H1 (cell line): ENCODE data around the gene STRA8. TPM values are rescaled to one million over a fixed set of nuclear protein-coding genes. Genes with fewer than 3 reads are reported as not detected.

Source experiments
- CTCF ChIA-PET: fragments of 300-600 bp; sonication (Branson Sonifier 250); formaldehyde crosslinking; loops from one replicate; lab custom pipeline; 2021; ENCODE audit not compliant: partially characterized antibody; lab: Charles Lee
- POLR2A ChIA-PET: fragments of 300-600 bp; sonication (Branson Sonifier 250); formaldehyde crosslinking; loops from one replicate; lab custom pipeline; 2021; ENCODE audit warnings: inconsistent platforms; ENCODE audit not compliant: partially characterized antibody; lab: Charles Lee
- DNase-seq, 2 experiments: peaks; one replicate each; pipeline versions ENCODE4 v3.0.0 to v3.0.0-alpha.2; 2010 to 2022; ENCODE audit warnings: low spot score in 2 of 2, low read depth in 1 of 2, mixed read lengths in 1 of 2
- FAIRE-seq: peaks from 2 replicates; lab custom pipeline; 2011; peaks lifted over from hg19 to GRCh38; lab: Jason Lieb, UNC
- H2AFZ ChIP-seq: 2 replicates; pipeline ENCODE4 v1.8.1; 2012; ENCODE audit warnings: low read length, inconsistent platforms
- H2AK5ac ChIP-seq: 2 replicates; pipeline ENCODE4 v1.6.1; 2013; ENCODE audit warnings: low read depth, low read length
- H2BK120ac ChIP-seq: replicated peaks from 2 replicates; pipeline ENCODE3; 2013; ENCODE audit warnings: low read depth, low read length, inconsistent platforms
- H2BK12ac ChIP-seq: 2 replicates; pipeline ENCODE4 v1.6.1; 2013; ENCODE audit warnings: low read depth, low read length
- H2BK15ac ChIP-seq: 2 replicates; pipeline ENCODE4 v1.6.1; 2013; ENCODE audit warnings: low read length
- H2BK20ac ChIP-seq: 2 replicates; pipeline ENCODE4 v1.6.1; 2013; ENCODE audit warnings: low read length
- H2BK5ac ChIP-seq: 2 replicates; pipeline ENCODE4 v1.6.1; 2013; ENCODE audit warnings: low read depth, low read length
- H3K14ac ChIP-seq: 2 replicates; pipeline ENCODE4 v1.6.1; 2013; ENCODE audit warnings: inconsistent platforms; ENCODE audit not compliant: insufficient read length
- H3K18ac ChIP-seq: 2 replicates; pipeline ENCODE4 v1.6.1; 2013; ENCODE audit warnings: low read length; ENCODE audit errors: extremely low read depth
- H3K23ac ChIP-seq: 2 replicates; pipeline ENCODE4 v1.6.1; 2013; ENCODE audit warnings: inconsistent platforms; ENCODE audit not compliant: insufficient read length
- H3K23me2 ChIP-seq: 2 replicates; pipeline ENCODE4 v1.6.1; 2013; ENCODE audit warnings: low read depth, low read length
- H3K27ac ChIP-seq: 2 replicates; pipeline ENCODE4 v1.6.1; 2011; ENCODE audit warnings: low read depth, low read length, inconsistent platforms
- H3K27me3 ChIP-seq, 4 experiments: replicated peaks in 1 of 4; 1 replicate in 1 of 4; 2 replicates in 3 of 4; pipeline versions ENCODE4 v1.6.1 to v1.8.1; 2011 to 2013; ENCODE audit warnings: low read length in 3 of 4, mild to moderate bottlenecking in 3 of 4, inconsistent platforms in 2 of 4, mixed read lengths in 2 of 4, moderate library complexity in 1 of 4; ENCODE audit not compliant: control insufficient read depth in 3 of 4, insufficient read depth in 3 of 4; ENCODE audit errors: extremely low read depth in 1 of 4
- H3K36me3 ChIP-seq, 4 experiments: 2 replicates each; pipeline versions ENCODE4 v1.6.1 to v1.8.1; 2011 to 2013; ENCODE audit warnings: mild to moderate bottlenecking in 4 of 4, low read length in 3 of 4, moderate library complexity in 2 of 4, control low read depth in 1 of 4, inconsistent platforms in 1 of 4; ENCODE audit not compliant: insufficient read depth in 4 of 4, control insufficient read depth in 2 of 4
- H3K4ac ChIP-seq: replicated peaks from 2 replicates; pipeline ENCODE3; 2013; ENCODE audit warnings: low read length, low read depth, mixed read lengths, inconsistent platforms; ENCODE audit not compliant: insufficient read length
- H3K4me1 ChIP-seq, 4 experiments: replicated peaks in 1 of 4; 1 replicate in 1 of 4; 2 replicates in 3 of 4; pipeline versions ENCODE4 v1.6.1 to v1.8.1; 2011 to 2013; ENCODE audit warnings: low read length in 3 of 4, inconsistent platforms in 2 of 4, mixed read lengths in 1 of 4; ENCODE audit not compliant: insufficient read depth in 4 of 4, control insufficient read depth in 3 of 4
- H3K4me2 ChIP-seq, 2 experiments: 2 replicates each; pipeline versions ENCODE4 v1.6.1 to v1.8.1; 2011 to 2013; ENCODE audit warnings: low read depth in 2 of 2, low read length in 2 of 2, control low read depth in 1 of 2, inconsistent platforms in 1 of 2, mild to moderate bottlenecking in 1 of 2; ENCODE audit not compliant: insufficient read depth in 1 of 2
- H3K4me3 ChIP-seq, 4 experiments: fragments of 200-600, 300-600 bp in 1 of 4; sonication (generic), shearing (Covaris generic), sonication (Bioruptor Twin) in 1 of 4; 2 replicates each; pipeline versions ENCODE4 v1.5.1 to v1.8.1; 2011 to 2016; ENCODE audit warnings: low read length in 4 of 4, low read depth in 3 of 4, control low read depth in 2 of 4, inconsistent platforms in 2 of 4, mild to moderate bottlenecking in 2 of 4, mixed read lengths in 1 of 4, moderate library complexity in 1 of 4; ENCODE audit not compliant: insufficient read depth in 2 of 4; ENCODE audit errors: extremely low read depth in 1 of 4
- H3K56ac ChIP-seq: replicated peaks from 2 replicates; pipeline ENCODE3; 2013; ENCODE audit warnings: low read depth, mild to moderate bottlenecking, mixed read lengths, low read length, inconsistent platforms; ENCODE audit not compliant: insufficient read length
- H3K79me1 ChIP-seq: 2 replicates; pipeline ENCODE4 v1.6.1; 2013; ENCODE audit warnings: low read depth, low read length, control low read depth
- H3K79me2 ChIP-seq, 2 experiments: 2 replicates each; pipeline versions ENCODE4 v1.6.1 to v1.8.1; 2012 to 2013; ENCODE audit warnings: low read length in 2 of 2, mild to moderate bottlenecking in 2 of 2, inconsistent platforms in 1 of 2; ENCODE audit not compliant: insufficient read depth in 2 of 2, control insufficient read depth in 1 of 2
- H3K9ac ChIP-seq, 4 experiments: replicated peaks in 1 of 4; 1 replicate in 1 of 4; 2 replicates in 3 of 4; pipeline versions ENCODE4 v1.6.1 to v1.8.1; 2011 to 2013; ENCODE audit warnings: low read depth in 3 of 4, low read length in 3 of 4, control low read depth in 2 of 4, mild to moderate bottlenecking in 2 of 4, moderate library complexity in 2 of 4, inconsistent platforms in 1 of 4; ENCODE audit errors: extremely low read depth in 1 of 4
- H3K9me3 ChIP-seq, 2 experiments: 2 replicates each; pipeline versions ENCODE4 v1.6.1 to v1.8.1; 2012 to 2013; ENCODE audit warnings: mild to moderate bottlenecking in 2 of 2, moderate library complexity in 2 of 2, control low read depth in 1 of 2, inconsistent platforms in 1 of 2, low read depth in 1 of 2, low read length in 1 of 2, mixed read lengths in 1 of 2; ENCODE audit not compliant: insufficient read depth in 2 of 2
- H4K20me1 ChIP-seq, 2 experiments: replicated peaks in 1 of 2; 2 replicates each; pipeline versions ENCODE3 to v1.8.1; 2011 to 2013; ENCODE audit warnings: inconsistent platforms in 2 of 2, low read length in 2 of 2, mild to moderate bottlenecking in 1 of 2; ENCODE audit not compliant: insufficient read depth in 2 of 2, control insufficient read depth in 1 of 2
- H4K5ac ChIP-seq: 2 replicates; pipeline ENCODE4 v1.6.1; 2013; ENCODE audit warnings: low read length, low read depth, mixed read lengths, inconsistent platforms; ENCODE audit not compliant: insufficient read length
- H4K8ac ChIP-seq: 2 replicates; pipeline ENCODE4 v1.8.0; 2013; ENCODE audit warnings: mild to moderate bottlenecking, moderate library complexity, low read length, inconsistent platforms; ENCODE audit not compliant: insufficient read depth; ENCODE audit errors: extremely low read depth
- H4K91ac ChIP-seq: replicated peaks from 2 replicates; pipeline ENCODE3; 2013; ENCODE audit warnings: low read length, mixed read lengths, inconsistent platforms; ENCODE audit not compliant: insufficient read length
- ASH2L ChIP-seq: fragments of 200-600, 300-600 bp; sonication (generic); IDR thresholded peaks from one replicate; pipeline ENCODE4 v1.7.1; 2017; ENCODE audit warnings: low read length
- GTF2F1 ChIP-seq: IDR thresholded peaks from 2 replicates; pipeline ENCODE4 v1.6.1; 2012; ENCODE audit warnings: low read depth, low read length, improper control_type of control experiment, borderline replicate concordance
- KDM1A ChIP-seq: fragments of 200-600, 300-600 bp; sonication (generic); IDR thresholded peaks from 2 replicates; pipeline ENCODE4 v1.7.1; 2016; ENCODE audit warnings: mild to moderate bottlenecking, low read length, borderline replicate concordance
- NRF1 ChIP-seq: IDR thresholded peaks from 2 replicates; pipeline ENCODE4 v1.6.1; 2011; ENCODE audit warnings: mild to moderate bottlenecking, low read depth, low read length, improper control_type of control experiment
- PHF8 ChIP-seq: fragments of 200-600 bp; sonication (generic); conservative IDR thresholded peaks from 2 replicates; pipeline ENCODE4 v1.7.1; 2012; ENCODE audit warnings: low read depth, mild to moderate bottlenecking, inconsistent platforms, low read length, moderate library complexity
- POU5F1 ChIP-seq: IDR thresholded peaks from 2 replicates; pipeline ENCODE4 v1.6.1; 2011; ENCODE audit warnings: low read depth, mild to moderate bottlenecking, low read length, moderate library complexity
- RBBP5 ChIP-seq: IDR thresholded peaks from 2 replicates; pipeline ENCODE4 v1.7.1; 2012; ENCODE audit warnings: low read depth, mild to moderate bottlenecking, inconsistent platforms, low read length, moderate library complexity, borderline replicate concordance
- TEAD4 ChIP-seq: IDR thresholded peaks from 2 replicates; pipeline ENCODE4 v1.6.1; 2012; ENCODE audit warnings: low read depth, low read length, inconsistent platforms, mixed read lengths
- WGBS, 2 experiments: shearing (Covaris generic) in 1 of 2; methylation state at CpG; one replicate each; pipeline versions ENCODE4 v1.1.6 to v1.1.7; 2013 to 2015; ENCODE audit warnings: low lambda C conversion rate in 2 of 2, mixed read lengths in 2 of 2, inconsistent platforms in 1 of 2, low coverage in 1 of 2, missing lambda C conversion rate in 1 of 2; ENCODE audit not compliant: insufficient replicate concordance in 2 of 2, insufficient coverage in 1 of 2, insufficient read length in 1 of 2; ENCODE audit errors: extremely low coverage in 1 of 2, missing lambda C conversion rate in 1 of 2; 5-methylcytosine and 5-hydroxymethylcytosine counted together
- polyA plus RNA-seq, 7 experiments: library from polyadenylated mRNA; depleted of rRNA in 3 of 7; stranded (reverse) in 5 of 7; unstranded in 2 of 7; fragments of >200 nt in 5 of 7; fragments of 200-250 nt in 2 of 7; gene quantifications; 1 replicate in 5 of 7; 2 replicates in 1 of 7; 4 replicates in 1 of 7; pipeline versions ENCODE4 v1.2.1 to v1.2.3, GENCODE V29; 2011 to 2013; ENCODE audit warnings: missing spikeins in 2 of 7, mixed read lengths in 2 of 7
- total RNA-seq: library from RNA; stranded (reverse); fragmentation: NEBNext Ultra II Directional; extraction: Animal tissue kit (Norgen Biotek cat#: 25700); gene quantifications from 2 replicates; pipeline ENCODE4 v1.2.1, GENCODE V29; 2021

Gene STRA8
- total and polyA plus RNA-seq, 2 of the 8 experiments (the other 6 are each of a cell fraction or from before 2014, with no cell fraction given) = not detected

DNA sequence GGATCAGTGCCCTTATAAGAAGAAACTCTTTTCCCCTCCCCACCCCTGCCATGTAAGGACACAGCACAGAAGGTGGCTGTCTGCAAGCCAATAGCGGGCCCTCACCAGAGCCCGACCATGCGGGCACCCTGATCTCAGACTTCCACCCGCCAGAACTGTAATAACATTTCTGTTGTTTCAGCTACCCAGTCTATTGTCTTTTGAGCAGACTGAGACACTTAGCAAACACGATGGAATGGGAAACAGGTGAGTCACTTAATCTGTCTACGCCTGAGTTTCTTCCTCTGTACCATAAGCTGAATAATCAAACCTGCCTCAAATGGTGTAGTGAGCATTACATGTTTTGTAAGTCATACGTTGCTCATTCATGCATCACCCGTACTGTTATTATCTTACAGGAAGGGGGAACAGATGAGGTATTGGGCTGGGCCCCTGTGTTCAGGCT, 58.2 kb downstream of the STRA8 start:
- H2AFZ ChIP-seq = no peak overlapping the region
- CTCF ChIA-PET = interaction anchor here (1.2 to 3.3 kb wide), 3 partner anchors 11 to 43 kb away, joined by 4 to 20 read pairs (median 9); no protein-coding TSS in a partner anchor
- WGBS, 2 experiments = 77% methylated on average over 8 of the region's 8 CpGs; no CpG with 5 or more reads in 1 of the 2 experiments

More for the DNA sequence above, 58.2 kb downstream of the STRA8 start:
- no peak for TF ChIP-seq GTF2F1
- TF ChIP-seq TEAD4 = no peak
- no peak for TF ChIP-seq PHF8
- TF ChIP-seq POU5F1 = no peak
- no peak for TF ChIP-seq ASH2L
- no peak for TF ChIP-seq KDM1A
- no peak for TF ChIP-seq NRF1
- TF ChIP-seq RBBP5 = no peak
- Histone ChIP-seq H3K56ac (no peak overlapping the region), H3K27me3 (no peaks in the 10 kb centered on the region), H3K18ac (no peak overlapping the region), H2BK5ac (no peak overlapping the region), H2AK5ac (no peak overlapping the region), H3K23me2 (no peaks in the 10 kb centered on the region), H2BK15ac (no peak overlapping the region), H4K8ac (no peak overlapping the region), H4K5ac (no peak overlapping the region), H3K4ac (no peak overlapping the region), H4K20me1 (no peaks in the 10 kb centered on the region), H3K4me1 (no peaks in the 10 kb centered on the region), H3K36me3 (no peaks in the 10 kb centered on the region), H3K79me2 (no peaks in the 10 kb centered on the region), H3K27ac (no peak overlapping the region), H3K4me3 (no peak overlapping the region), H2BK20ac (no peak overlapping the region), H3K79me1 (no peaks in the 10 kb centered on the region), H3K9me3 (no peaks in the 10 kb centered on the region), H3K4me2 (no peak overlapping the region), H3K23ac (no peak overlapping the region), H3K14ac (no peak overlapping the region), H4K91ac (no peak overlapping the region), H2BK12ac (no peak overlapping the region), H2BK120ac (no peak overlapping the region), H3K9ac (no peak overlapping the region)
- POLR2A ChIA-PET = no interaction called here
- no peak for FAIRE-seq
- DNase-seq = no peak
